ENCODE measurements around the gene CEP135.

DNA sequence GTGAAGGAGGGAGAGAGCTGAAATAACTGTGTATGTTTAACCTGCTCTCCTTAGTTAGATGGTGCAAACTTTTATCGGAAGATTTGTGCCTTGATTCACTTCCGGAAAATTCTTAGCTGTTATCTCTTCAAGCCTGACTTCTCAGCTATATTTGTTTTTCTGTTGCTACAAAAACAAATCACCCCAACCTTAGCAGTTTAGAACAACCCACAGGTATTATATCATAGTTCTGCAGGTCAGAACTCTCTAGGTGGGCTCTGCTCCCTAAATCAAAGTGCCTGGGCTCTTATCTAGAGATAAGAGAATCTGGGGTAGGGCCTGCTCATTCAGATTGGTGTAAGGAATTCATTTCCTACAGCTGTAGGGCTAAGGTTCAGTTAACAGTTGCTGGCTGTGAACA, 15.1 kb upstream of the CEP135 start:
- TF ChIP-seq, protein P1, sequence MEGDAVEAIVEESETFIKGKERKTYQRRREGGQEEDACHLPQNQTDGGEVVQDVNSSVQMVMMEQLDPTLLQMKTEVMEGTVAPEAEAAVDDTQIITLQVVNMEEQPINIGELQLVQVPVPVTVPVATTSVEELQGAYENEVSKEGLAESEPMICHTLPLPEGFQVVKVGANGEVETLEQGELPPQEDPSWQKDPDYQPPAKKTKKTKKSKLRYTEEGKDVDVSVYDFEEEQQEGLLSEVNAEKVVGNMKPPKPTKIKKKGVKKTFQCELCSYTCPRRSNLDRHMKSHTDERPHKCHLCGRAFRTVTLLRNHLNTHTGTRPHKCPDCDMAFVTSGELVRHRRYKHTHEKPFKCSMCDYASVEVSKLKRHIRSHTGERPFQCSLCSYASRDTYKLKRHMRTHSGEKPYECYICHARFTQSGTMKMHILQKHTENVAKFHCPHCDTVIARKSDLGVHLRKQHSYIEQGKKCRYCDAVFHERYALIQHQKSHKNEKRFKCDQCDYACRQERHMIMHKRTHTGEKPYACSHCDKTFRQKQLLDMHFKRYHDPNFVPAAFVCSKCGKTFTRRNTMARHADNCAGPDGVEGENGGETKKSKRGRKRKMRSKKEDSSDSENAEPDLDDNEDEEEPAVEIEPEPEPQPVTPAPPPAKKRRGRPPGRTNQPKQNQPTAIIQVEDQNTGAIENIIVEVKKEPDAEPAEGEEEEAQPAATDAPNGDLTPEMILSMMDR (conservative IDR thresholded peaks at IDR 0.05; ENCODE audit: low read depth, low read length): no peak
- no peak for TF ChIP-seq EZH2 (IDR thresholded peaks at IDR 0.05; ENCODE audit: low read length, unreplicated experiment)

All from PC-3 (cell line).